HG02885 (cell line): Measurements from ENCODE around the gene MMS22L.
A peak's percentile ranks its signal among the peaks of the same experiment; 100 is the strongest.

Experiments
- ATAC-seq: cut with Tn5 transposase; IDR thresholded peaks from one replicate; pipeline ENCODE4 v1.9.1; 2021; ENCODE audit warnings: mild to moderate bottlenecking; ENCODE audit not compliant: unreplicated experiment, poor library complexity

Gene MMS22L, protein sequence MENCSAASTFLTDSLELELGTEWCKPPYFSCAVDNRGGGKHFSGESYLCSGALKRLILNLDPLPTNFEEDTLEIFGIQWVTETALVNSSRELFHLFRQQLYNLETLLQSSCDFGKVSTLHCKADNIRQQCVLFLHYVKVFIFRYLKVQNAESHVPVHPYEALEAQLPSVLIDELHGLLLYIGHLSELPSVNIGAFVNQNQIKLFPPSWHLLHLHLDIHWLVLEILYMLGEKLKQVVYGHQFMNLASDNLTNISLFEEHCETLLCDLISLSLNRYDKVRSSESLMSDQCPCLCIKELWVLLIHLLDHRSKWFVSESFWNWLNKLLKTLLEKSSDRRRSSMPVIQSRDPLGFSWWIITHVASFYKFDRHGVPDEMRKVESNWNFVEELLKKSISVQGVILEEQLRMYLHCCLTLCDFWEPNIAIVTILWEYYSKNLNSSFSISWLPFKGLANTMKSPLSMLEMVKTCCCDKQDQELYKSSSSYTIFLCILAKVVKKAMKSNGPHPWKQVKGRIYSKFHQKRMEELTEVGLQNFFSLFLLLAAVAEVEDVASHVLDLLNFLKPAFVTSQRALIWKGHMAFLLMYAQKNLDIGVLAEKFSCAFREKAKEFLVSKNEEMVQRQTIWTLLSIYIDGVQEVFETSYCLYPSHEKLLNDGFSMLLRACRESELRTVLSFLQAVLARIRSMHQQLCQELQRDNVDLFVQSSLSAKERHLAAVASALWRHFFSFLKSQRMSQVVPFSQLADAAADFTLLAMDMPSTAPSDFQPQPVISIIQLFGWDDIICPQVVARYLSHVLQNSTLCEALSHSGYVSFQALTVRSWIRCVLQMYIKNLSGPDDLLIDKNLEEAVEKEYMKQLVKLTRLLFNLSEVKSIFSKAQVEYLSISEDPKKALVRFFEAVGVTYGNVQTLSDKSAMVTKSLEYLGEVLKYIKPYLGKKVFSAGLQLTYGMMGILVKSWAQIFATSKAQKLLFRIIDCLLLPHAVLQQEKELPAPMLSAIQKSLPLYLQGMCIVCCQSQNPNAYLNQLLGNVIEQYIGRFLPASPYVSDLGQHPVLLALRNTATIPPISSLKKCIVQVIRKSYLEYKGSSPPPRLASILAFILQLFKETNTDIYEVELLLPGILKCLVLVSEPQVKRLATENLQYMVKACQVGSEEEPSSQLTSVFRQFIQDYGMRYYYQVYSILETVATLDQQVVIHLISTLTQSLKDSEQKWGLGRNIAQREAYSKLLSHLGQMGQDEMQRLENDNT

DNA sequence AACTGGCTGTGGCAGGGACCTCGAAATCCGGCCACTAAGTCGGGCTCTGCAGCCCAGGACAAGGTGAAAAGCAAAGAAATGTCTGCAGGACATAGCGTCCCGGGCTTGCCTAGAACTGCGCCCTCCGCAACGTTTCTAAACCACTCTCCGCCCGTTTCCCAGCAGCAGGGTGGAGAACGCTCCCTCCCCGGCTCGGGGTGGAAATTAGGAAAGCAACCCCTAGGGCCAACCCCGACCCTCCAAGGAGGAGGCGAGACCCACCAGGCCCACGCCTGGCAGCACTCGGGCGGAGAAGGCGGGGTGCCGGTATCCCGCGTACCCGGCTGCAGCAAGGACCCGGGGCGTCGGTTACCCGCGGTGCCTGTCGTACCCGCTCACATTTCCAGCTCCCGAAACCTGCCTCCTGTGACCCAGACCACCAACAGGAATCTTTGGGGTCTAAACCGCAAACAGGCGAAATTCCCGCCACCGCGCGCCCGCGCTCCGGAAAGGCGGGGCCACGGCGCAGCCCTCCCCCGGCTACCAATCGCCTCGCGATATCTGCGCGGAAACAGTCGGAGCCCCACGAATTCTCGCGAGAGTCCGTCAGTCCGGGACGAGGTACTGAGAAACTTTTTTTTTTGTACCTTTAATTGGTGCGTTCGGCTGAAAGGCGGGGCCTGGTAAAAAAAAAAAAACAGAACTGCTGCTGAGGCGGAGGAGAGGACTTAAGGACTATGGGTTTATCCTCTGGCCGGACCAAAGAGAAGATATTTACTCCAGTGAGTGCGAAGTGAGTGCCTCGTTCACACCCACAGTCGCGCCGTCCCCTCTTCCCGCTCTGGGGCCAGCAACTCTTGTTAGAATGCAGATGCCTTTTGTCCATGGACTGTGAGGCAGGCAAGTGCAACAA lies at the start of gene MMS22L:
MMS22L (minus strand) TSS at position 491 of the 892 bp plus-strand sequence. CDS start 739 bp downstream, outside the sequence.
- peak; percentile 96 for ATAC-seq

DNA sequence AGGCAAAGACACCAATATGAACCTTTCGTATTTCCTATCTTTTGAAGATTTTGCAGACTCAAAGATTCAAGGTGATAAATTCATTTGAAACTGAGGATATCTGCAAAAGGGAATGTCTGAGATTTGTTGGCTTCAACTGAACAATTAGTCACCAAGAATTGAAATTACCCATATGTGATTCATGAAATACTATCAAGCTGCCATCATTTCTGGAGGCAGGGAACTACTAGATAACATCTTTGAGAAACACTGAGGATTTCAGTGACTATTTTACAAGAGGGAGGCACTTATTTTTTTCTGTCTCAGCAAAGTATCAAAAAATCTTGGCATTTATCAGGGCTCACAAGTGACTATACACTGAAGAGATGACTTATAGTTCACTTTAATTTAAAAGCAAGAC lies 39.8 kb upstream of the MMS22L start:
- no peak for ATAC-seq

DNA sequence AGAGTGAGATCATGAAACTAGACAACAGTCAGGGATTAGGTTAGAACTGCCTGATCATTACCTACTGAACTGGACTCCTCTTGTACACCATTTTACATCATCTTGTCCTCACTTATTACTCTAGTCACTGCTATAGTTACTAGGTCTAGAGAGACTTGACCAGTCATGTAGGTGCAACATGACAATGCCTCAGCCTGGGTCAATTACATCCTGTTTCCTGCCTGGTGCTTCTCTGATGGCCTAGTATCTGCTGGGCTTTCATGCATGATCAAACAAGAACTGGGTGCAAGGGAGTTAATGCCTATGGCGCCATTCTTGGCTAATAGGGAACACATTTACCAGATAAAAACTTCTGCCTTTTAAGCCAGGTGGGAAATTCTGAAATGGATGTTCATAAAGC lies 39.2 kb upstream of the MMS22L start:
- no peak for ATAC-seq

DNA sequence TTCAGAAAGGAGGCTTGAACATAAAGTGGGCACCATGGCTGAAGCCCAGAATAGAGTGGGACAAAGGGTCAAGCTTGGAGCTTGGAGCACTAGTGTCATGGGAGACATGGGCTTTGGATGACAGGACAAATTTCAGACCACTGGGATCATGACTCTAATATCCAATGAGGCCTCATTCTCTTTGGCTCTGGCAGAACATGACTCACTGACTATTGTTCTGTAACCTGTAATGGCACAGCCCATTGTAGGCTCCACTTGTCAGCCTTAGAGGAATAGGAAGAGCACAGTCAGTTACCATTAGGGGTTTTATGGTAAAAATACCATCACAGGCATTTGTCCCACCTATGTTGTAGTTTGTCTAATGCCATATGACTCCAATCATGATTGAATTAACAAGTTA lies 34.0 kb upstream of the MMS22L start:
- ATAC-seq = no peak

DNA sequence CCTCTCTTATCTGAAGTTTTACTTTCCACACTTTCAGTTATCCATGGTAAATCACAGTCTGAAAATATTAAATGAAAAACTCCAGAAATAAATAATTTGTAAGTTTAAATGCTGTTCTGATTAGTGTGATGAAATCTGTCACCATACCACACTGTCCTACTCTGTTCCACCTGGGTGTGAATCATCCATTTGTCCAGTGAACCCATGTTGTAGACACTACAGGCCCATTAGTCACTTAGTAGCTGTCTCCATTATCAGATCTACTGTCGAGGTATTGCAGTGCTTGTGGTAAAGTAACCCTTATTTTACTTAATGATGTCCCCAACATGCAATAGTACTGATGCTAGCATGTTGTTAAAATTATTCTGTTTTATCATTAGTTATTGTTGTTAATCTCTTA lies 29.2 kb upstream of the MMS22L start:
- ATAC-seq = no peak

DNA sequence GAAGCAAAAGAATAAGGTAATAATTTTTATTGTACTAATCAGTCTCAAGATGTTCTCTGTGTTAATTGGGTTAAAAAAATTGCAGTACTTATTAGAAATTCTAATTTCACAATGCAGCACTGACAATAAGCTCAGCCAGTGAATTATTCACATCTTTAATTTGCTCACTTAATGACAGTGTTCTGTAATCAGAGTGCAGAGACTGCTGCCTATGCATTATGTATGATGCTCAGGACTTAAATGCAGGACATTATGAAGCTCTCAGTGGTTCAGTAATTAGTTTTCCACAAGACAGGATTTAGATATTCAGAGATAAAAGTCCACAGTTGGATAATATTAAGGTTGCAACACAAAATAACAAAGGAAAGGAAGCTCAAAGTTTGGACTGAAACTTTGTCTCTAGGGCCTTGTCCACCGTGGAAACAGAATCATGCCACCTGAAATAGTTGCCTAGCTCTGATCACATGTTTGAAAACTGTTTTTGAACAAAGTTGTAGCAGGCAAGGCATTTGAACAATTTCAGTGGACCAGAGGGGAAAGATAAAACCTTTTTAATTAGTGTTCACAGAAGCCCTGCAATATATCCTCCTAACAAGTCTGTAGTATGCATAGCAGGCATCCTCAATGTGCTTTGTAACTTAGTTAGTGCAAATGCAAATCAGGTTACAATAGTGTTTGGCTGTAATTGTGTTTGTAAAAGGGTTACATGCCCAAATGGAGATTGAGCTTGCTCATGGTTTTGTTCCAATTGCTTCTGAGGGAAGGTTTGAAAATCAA lies 23.7 kb upstream of the MMS22L start:
- ATAC-seq = no peak

DNA sequence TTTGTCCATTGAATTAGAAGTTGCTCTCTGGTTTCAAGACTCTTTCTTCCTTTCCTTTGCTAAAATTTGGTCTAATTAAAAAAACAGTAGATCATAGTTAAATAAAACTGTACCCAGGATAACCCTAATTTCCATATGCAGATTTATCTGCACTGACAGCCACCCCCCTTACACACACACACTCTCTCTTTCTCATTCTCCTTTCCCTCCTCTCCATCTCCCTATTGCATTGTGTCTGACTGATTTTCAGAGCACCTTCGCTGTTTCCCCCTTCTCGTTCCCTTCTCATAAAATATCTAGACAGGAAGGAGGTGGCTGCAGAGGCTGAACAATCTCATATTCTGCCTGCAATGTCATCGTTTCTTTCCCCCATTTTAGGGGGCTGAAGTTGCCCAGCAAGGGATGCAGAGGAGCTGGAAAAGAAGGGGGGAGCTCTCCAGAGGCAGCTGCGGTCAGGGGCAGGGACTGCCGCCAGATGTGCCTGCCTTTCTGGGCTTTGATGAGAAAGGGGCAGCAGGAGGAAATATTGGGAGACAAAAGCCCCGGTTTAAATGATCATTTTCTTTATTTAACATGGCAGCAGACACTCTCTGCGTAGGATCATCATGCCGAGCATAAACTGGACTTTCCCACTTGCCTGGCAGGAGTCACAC lies 22.5 kb upstream of the MMS22L start:
- ATAC-seq = no peak

DNA sequence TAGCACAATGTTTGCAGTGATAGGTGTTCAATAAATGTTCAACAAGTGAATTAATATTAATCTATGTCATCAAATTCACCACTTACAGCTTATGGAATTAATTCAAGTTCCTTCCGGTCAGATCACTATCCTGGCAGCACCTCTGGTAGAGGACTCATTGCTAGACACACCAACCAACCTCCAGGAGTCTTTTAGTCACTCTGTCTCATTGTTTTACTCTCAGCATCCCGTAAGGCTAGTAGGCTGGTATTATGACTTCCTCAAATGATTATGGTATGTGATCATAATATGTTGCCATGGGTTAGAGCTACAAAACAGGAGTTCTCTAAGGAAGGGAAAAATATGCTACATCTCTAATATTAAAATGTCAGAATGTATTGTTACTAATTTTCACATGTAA lies 21.7 kb upstream of the MMS22L start:
- ATAC-seq = no peak

DNA sequence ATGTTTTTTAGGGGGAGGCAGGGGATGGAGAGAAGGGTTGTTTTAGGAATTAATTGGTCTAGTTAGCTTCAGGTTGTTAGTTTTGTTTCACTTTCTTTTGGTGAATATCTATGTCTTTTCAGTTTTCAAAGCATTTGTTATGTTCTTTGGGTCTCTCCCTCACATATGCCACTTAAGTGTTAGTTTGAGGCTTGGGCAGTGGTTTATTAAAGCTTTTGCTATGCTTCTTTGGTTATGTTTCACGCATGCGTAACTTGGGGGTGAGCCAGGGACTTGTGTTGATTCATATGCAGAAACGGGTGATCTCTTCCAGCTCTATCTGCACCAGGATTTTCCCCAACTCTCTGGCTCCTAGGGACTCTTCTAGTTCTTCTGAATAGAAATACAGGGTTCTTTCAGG lies 11.4 kb upstream of the MMS22L start:
- ATAC-seq = peak; percentile 78

DNA sequence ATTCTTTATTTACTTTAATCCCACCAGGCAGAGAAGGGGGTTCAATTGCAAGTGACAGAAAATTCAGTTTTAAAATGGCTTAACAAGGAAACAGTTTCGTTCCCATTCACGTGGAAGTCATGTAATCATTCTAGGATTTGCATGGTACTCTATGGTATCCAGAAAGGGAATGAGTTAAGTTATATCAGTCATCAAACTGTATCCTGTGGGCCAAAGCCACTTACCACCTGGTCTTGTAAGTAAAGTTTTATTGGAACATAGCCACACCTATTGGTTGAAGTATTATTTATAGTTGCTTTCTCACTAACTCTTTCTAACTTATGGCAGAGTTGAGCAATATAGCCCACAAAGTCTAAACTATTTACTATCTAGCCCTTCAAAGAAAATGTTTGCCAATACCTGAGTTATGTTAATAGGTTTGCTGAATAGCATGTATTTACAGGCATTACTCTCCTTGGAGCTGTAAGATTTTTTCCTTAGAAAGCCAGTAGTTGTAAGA lies 10.2 kb upstream of the MMS22L start:
- ATAC-seq = no peak

DNA sequence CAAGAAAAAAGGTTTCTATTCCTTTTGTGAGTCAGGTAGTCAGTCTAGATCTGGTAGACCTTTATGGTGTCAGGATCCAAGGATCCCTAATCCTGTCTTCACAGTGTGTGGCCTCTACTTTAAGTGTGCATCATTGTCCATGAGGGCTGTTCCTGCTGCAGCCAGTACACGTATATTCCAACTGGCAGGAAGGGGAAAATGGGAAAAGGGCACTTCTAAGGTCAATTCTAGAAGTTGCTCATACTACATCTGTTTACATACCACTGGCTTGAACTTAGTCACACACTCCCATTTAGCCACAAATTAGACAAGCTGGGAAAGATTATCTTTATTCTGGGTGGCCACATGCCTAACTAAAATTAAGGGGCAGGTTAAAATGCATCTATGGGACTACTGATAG lies 9.7 kb upstream of the MMS22L start:
- no peak for ATAC-seq

DNA sequence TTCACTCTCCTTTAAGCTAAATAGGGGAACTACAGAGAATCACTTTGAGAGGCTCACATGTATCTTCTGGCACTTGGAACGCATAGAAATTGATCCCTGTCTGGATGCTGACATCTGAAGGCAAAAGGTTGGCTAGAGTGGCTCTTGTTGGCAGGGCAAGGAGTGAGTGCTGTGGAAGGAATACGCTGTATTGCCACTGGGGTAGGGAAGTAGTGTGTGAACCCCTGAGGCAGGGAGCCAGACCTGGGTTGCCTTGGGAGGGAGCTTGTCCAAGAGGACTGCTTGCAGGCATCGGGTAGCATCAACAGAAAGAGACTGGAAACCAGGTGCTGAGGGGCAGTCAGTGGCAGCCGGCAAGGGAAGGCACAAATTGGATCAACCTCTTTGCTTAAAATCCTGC lies 8.9 kb upstream of the MMS22L start:
- no peak for ATAC-seq

DNA sequence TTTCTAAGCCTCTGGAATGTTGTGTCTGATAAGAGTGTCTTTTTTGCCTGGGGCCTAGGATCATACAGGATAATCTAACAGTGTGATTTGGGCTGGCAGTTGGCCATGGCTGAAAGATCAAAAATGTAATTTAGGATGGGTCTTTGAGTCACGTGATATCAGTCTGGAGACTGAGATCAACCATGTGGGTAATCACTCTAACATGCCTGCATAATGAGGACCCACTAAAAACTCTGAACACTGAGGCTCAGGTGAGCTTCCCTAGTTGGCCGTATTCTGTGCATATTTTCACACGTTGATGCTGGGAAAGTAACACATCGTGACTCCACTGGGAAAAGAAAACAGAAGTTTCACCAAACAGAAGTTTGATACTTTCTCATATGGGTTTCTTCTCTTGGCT lies 6.3 kb upstream of the MMS22L start:
- ATAC-seq = no peak

DNA sequence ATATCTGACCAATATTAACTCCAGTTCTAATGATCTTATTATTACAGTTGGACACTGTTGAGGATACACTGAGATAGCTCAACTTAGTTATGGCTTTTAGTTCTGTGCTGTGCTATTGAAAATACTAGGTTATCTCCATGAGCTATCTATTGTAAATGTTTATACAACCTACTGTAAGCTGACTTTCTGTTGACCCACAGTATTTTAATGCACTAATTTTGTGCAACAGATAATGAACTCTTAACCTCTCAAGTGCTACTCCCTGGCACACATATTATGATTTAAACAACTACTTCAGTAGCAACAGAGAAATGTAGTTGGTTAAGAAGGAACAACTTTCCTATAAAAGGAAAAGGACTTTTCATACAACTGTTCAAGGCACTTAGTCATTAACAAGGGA lies 5.2 kb upstream of the MMS22L start:
- no peak for ATAC-seq

DNA sequence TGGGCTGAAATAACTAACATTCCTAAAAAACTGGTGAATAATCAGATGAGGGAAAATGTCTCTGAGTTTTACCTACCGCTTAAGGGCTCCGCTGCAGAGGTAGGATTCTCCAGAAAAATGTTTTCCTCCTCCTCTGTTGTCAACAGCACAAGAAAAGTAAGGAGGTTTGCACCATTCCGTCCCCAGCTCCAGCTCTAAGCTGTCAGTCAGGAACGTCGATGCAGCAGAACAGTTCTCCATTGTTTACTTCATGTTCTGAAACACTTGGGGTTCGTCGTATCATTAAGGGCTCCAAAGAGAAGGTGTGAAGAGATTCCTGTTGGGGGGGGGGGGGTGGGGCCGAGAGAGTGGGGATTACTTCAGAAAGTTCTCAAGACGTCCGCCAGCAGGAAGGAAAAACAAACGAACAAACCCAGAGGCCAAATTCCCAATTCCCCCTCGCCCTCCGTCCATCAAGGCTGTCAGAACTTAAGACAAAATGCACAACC lies 734 bp downstream of the MMS22L start:
- ATAC-seq = peak; percentile 3

DNA sequence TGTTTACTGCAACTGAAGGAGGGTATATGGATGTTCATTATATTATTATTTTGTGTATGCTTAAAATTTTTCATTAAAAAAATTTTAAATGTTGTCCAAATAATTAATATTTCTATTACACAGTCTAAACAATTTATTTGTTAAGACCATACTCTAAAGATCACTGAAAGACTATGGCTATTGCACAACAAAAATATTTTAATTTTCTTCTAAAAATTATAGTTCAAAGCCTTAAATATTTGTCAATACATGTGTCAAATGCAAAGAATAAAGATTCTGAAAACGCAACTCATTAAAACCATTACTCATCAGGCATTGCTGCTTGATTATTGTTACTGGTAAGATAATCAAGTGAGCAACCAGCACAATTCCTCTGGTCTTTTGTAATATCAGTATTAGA lies 2.2 kb downstream of the MMS22L start:
- ATAC-seq = no peak

DNA sequence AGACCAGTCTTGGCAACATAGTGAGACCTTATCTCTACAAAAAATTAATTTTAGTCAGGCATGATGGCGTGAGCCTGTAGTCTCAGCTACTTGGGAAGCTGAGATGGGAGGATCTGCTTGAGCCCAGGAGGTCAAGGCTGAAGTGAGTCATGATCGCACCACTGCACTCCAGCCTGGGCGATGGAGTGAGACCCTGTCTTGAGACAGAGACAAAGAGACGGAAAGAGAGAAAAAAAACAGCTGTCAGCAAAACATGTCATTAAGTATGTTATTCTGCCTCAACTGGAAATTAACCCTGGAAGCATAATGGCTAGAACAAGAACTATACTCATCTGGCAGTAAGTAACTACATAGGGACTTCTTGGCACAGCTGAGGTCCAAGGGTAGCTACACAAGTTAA lies 7.2 kb downstream of the MMS22L start:
- ATAC-seq = no peak

DNA sequence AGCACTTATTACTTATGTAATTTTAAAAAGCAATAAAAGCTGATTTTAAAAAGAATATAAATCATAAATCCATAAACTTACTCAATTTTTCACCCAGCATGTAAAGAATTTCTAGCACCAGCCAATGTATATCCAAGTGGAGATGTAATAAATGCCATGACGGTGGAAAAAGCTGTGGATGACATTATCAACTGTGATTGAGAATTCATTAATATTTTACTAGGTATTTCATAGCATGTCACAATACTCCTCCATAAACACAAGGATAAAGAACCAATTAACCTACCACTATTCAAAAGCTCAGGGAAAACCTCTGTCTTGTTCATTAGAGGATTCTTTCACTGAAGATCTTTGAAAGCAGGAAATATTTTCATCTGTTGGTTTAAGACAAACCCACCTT lies 13.2 kb downstream of the MMS22L start:
- no peak for ATAC-seq
